GM21528 (cell line): Measurements from ENCODE around the gene CAST.
"Not testable (repeated sequence)": the region's sequence is repeated elsewhere in the genome, so short reads cannot be mapped to it uniquely, and the experiment has no call there.

Experiments
- ATAC-seq: cut with Tn5 transposase; IDR thresholded peaks from one replicate; pipeline ENCODE4 v1.9.1; 2021; ENCODE audit warnings: mild to moderate bottlenecking, moderate library complexity; ENCODE audit not compliant: unreplicated experiment, low FRiP score

CAST gene

GRCh38 chr5:96661855-96662724 is at the start of gene CAST:
TSS of gene CAST (plus strand) at chr5:96662376. CDS start at chr5:96662423, 47 bp downstream.
- ATAC-seq = peak; percentile 66

- no peak for ATAC-seq
These were observed 48.0 kb upstream of the CAST start for GRCh38 chr5:96614110-96614691.

GRCh38 chr5:96615223-96615622 is 47.0 kb upstream of the CAST start:
- no peak for ATAC-seq

- ATAC-seq = no peak
These were observed 45.4 kb upstream of the CAST start for GRCh38 chr5:96616801-96617200.

GRCh38 chr5:96618311-96619016 is 43.7 kb upstream of the CAST start:
- not testable (repeated sequence) for ATAC-seq

- ATAC-seq = no peak
These were observed 42.2 kb upstream of the CAST start for GRCh38 chr5:96619946-96620345.

GRCh38 chr5:96624596-96624995 is 37.6 kb upstream of the CAST start:
- ATAC-seq = no peak

GRCh38 chr5:96625365-96625764 is 36.8 kb upstream of the CAST start:
- no peak for ATAC-seq

GRCh38 chr5:96626956-96627355 is 35.2 kb upstream of the CAST start:
- no peak for ATAC-seq

GRCh38 chr5:96627792-96628398 is 34.3 kb upstream of the CAST start:
- no peak for ATAC-seq

- no peak for ATAC-seq
These were observed 33.8 kb upstream of the CAST start for GRCh38 chr5:96628406-96628805.

GRCh38 chr5:96629774-96630173 is 32.4 kb upstream of the CAST start:
- no peak for ATAC-seq

GRCh38 chr5:96633820-96634219 is 28.4 kb upstream of the CAST start:
- no peak for ATAC-seq

- ATAC-seq = no peak
These were observed 27.3 kb upstream of the CAST start for GRCh38 chr5:96634881-96635280.

- ATAC-seq = no peak
These were observed 26.1 kb upstream of the CAST start for GRCh38 chr5:96636046-96636445.

GRCh38 chr5:96636594-96636993 is 25.6 kb upstream of the CAST start:
- ATAC-seq = no peak

GRCh38 chr5:96637196-96637595 is 25.0 kb upstream of the CAST start:
- ATAC-seq = no peak

- no peak for ATAC-seq
These were observed 23.6 kb upstream of the CAST start for GRCh38 chr5:96638561-96638960.

- no peak for ATAC-seq
These were observed 21.5 kb upstream of the CAST start for GRCh38 chr5:96640696-96641095.

- ATAC-seq = no peak
These were observed 20.6 kb upstream of the CAST start for GRCh38 chr5:96641368-96642280.
